Ascending aorta (tissue), 2 donors: ENCODE results near the gene PHTF2. TPM values are rescaled to one million over a fixed set of nuclear protein-coding genes. Genes with fewer than 3 reads are reported as not detected.

ENCODE experiments used
- DNase-seq, 2 donors: peaks; one replicate each; pipeline ENCODE4 v3.0.0-alpha.2; 2019; ENCODE audit warnings: low spot score in 2 of 2
- H3K27ac ChIP-seq, 2 donors: fragments of 200-600 bp; sonication (generic); one replicate each; pipeline ENCODE4 v1.5.1; 2016 to 2017; ENCODE audit warnings: mild to moderate bottlenecking in 1 of 2
- H3K27me3 ChIP-seq: fragments of 200-600 bp; sonication (generic); one replicate; pipeline ENCODE4 v1.5.1; 2017
- H3K36me3 ChIP-seq, 2 donors: fragments of 200-600 bp; sonication (generic); one replicate each; pipeline ENCODE4 v1.5.1; 2016
- H3K4me1 ChIP-seq, 2 donors: fragments of 200-600 bp; sonication (generic); one replicate each; pipeline ENCODE4 v1.5.1; 2016 to 2017; ENCODE audit warnings: mild to moderate bottlenecking in 1 of 2
- H3K4me3 ChIP-seq, 2 donors: fragments of 200-600 bp; sonication (generic); one replicate each; pipeline ENCODE4 v1.5.1; 2016 to 2017; ENCODE audit warnings: mild to moderate bottlenecking in 1 of 2
- H3K9me3 ChIP-seq, 2 donors: fragments of 200-600 bp; sonication (generic); one replicate each; pipeline ENCODE4 v1.5.1; 2016
- intact Hi-C: fragments of 100-400 bp; cut with DNase I; formaldehyde crosslinking; loops from one replicate; pipeline ENCODE4 v1.15.1; 2023
- total RNA-seq: library from RNA; depleted of rRNA; stranded (reverse); fragments of >200 nt; gene quantifications from one replicate; pipeline ENCODE4 v1.1.0, GENCODE V29; 2016
- TF ChIP-seq, protein P1 (sequence below), 3 experiments: fragments of 200-600 bp in 2 of 3; fragments of 450-650 bp in 1 of 3; sonication (generic) in 2 of 3; IDR thresholded peaks; one replicate each; pipeline ENCODE4 v1.5.1; 2016 to 2019; ENCODE audit warnings: antibody characterized with exemption in 3 of 3, mild to moderate bottlenecking in 1 of 3, moderate library complexity in 1 of 3

Gene PHTF2
- total RNA-seq, 1 donor from 2014 or later: 10.2 TPM

DNA sequence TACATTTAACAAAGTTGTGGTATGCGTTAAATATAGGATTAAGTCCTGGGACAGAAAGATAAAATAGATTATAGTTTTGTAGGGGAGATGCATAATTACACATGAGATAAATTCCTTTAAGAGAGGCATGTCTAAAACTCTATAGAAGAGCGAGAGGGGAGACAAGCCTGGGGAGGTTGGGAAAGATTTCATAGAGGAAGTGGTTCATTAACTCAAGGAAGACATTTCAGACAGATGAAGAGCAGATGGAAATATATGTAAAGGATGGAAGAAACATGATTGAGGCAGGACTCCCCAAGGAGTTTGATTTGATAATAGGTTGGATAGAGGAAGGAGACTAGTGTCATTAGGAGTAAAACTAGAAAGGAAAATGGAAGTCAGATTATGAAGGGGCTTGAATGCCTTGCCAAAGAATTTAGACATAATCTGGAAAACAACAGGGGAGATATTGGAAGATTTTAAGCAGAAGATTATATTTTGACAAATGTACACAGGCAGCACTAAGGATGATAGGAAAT is 96.1 kb downstream of the PHTF2 start:
- no peak for DNase-seq
- no peaks in the 10 kb centered on the region for H3K4me1 ChIP-seq
- no peaks in the 10 kb centered on the region for H3K27me3 ChIP-seq
- TF ChIP-seq, protein P1, sequence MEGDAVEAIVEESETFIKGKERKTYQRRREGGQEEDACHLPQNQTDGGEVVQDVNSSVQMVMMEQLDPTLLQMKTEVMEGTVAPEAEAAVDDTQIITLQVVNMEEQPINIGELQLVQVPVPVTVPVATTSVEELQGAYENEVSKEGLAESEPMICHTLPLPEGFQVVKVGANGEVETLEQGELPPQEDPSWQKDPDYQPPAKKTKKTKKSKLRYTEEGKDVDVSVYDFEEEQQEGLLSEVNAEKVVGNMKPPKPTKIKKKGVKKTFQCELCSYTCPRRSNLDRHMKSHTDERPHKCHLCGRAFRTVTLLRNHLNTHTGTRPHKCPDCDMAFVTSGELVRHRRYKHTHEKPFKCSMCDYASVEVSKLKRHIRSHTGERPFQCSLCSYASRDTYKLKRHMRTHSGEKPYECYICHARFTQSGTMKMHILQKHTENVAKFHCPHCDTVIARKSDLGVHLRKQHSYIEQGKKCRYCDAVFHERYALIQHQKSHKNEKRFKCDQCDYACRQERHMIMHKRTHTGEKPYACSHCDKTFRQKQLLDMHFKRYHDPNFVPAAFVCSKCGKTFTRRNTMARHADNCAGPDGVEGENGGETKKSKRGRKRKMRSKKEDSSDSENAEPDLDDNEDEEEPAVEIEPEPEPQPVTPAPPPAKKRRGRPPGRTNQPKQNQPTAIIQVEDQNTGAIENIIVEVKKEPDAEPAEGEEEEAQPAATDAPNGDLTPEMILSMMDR (IDR thresholded peaks at IDR 0.05): no peak
- intact Hi-C loops: no loop called here
- H3K9me3 ChIP-seq: no peaks in the 10 kb centered on the region
- no peaks in the 10 kb centered on the region for H3K36me3 ChIP-seq
- no peak overlapping the region for H3K27ac ChIP-seq
- no peak overlapping the region for H3K4me3 ChIP-seq

DNA sequence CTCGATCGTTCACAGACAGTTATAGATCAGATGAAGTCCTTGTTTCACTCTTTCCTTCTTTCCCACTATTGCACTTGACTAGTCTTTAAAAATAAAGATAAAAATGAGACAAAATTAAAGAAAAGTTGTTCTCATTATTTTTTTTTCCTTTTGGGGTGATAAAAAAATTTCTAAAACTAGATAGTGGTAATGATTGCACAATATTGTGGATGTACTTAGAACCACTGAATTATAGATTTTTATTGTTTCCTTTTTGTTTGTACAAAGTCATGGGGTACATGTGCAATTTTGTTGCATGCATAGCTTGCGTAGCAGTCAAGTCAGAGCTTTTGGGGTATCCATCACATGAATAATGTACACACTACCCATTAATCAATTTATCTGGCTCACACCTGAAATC is 97.3 kb downstream of the PHTF2 start:
- Histone ChIP-seq H3K4me3 (no peak overlapping the region), H3K27me3 (no peaks in the 10 kb centered on the region), H3K27ac (no peak overlapping the region), H3K9me3 (no peaks in the 10 kb centered on the region), H3K36me3 (no peaks in the 10 kb centered on the region), H3K4me1 (no peaks in the 10 kb centered on the region)
- TF ChIP-seq, protein P1 (IDR thresholded peaks at IDR 0.05): no peak
- intact Hi-C loops: no loop called here
- DNase-seq: no peak

DNA sequence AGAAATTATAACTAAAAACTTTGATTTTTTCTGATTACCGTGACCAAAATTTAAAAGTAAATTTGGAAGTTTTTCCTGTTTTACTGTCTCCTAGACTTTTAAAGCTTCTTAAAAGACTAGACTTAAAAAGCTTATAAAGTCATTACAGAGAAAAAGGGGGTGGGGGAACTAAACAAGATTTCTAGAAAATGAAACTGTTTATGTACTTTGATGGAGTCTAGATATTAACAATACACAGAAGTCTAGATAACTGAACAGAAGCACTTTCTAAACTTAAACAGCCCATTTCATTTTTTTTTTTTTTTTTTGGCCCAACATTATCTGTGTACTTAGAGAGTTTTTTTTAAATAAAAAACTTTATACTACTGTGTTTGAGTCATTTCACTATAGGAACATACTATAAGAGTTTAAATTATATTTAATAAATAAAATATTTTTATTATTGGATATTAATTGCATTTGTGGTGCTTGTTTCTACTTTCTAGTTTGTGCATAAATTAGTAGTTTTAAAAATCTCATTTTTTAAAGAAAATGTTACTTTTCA is 98.5 kb downstream of the PHTF2 start:
- Histone ChIP-seq H3K9me3 (no peaks in the 10 kb centered on the region), H3K27me3 (no peaks in the 10 kb centered on the region), H3K36me3 (no peaks in the 10 kb centered on the region), H3K27ac (no peak overlapping the region), H3K4me3 (no peak overlapping the region), H3K4me1 (no peaks in the 10 kb centered on the region)
- no peak for DNase-seq
- TF ChIP-seq, protein P1 (IDR thresholded peaks at IDR 0.05): no peak
- intact Hi-C loops: no loop called here

DNA sequence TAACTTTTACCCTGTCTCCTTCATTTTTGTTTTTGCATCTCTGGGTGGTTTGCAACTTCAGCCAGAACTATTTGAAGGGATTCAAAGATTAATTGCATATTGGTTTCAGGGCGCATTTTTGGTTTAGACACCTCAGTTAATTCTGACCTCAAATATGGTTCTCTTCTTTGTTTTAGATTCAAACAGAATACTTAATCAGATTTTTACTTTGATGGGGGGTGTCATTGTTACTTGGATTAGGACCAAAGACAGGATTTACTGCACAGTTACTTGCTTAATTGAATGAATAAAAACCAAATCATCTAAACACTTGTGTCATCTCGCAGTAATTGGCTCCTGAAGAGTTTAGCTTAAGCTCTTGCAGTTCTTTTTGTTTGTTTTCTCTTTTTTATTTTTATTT is 100.9 kb downstream of the PHTF2 start:
- intact Hi-C loops: no loop called here
- TF ChIP-seq, protein P1 (IDR thresholded peaks at IDR 0.05): no peak
- DNase-seq: no peak

DNA sequence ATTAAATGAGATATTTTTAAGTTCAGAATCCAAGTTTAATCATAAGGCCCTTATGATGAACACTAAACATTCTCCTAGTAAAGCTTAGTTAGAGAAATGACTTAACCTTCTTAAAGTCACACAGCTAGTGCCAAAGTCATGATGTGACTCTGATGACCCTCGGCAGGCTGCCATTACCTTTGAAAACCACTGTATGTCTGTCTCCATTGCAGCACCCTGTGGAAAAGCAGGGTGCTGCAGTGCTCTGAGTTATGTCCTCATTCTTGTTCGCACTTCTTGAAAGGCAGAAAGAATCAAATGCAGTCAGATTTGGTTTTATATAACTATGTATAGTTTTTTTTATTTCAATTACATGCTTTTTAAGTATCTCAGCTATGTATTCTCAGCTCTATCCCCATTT is 105.0 kb downstream of the PHTF2 start:
- Histone ChIP-seq H3K36me3 (no peaks in the 10 kb centered on the region), H3K27ac (no peak overlapping the region), H3K4me1 (no peaks in the 10 kb centered on the region), H3K4me3 (no peak overlapping the region), H3K27me3 (no peaks in the 10 kb centered on the region), H3K9me3 (no peaks in the 10 kb centered on the region)
- intact Hi-C loops: no loop called here
- DNase-seq: no peak
- TF ChIP-seq, protein P1 (IDR thresholded peaks at IDR 0.05): no peak

More for the DNA sequence above, 100.9 kb downstream of the PHTF2 start:
- Histone ChIP-seq H3K27me3 (no peaks in the 10 kb centered on the region), H3K36me3 (no peaks in the 10 kb centered on the region), H3K27ac (no peak overlapping the region), H3K4me1 (no peaks in the 10 kb centered on the region), H3K4me3 (no peak overlapping the region), H3K9me3 (no peaks in the 10 kb centered on the region)

DNA sequence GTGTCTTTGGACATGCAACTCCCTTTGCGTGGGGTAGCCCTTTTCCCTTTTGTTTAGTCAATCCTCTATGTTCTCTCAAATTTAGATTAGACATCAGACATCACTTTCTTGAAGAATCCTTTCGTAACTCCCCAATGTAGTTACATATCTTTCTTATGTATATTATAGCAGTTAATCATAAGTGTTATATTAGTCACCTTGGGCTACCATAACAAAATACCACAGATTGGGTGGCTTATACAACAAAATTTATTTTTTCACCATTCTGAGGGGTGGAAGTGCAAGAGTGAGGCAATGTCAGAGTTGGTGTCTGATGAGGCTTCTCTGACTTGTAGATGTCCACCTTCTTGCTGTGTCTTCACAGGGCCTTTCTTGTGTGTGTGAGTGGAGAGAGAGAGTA is 105.7 kb downstream of the PHTF2 start:
- TF ChIP-seq, protein P1 (IDR thresholded peaks at IDR 0.05): no peak
- Histone ChIP-seq H3K36me3 (no peaks in the 10 kb centered on the region), H3K27me3 (no peaks in the 10 kb centered on the region), H3K27ac (no peak overlapping the region), H3K4me3 (no peak overlapping the region), H3K4me1 (no peaks in the 10 kb centered on the region), H3K9me3 (no peaks in the 10 kb centered on the region)
- no peak for DNase-seq
- intact Hi-C loops: no loop called here
